Measurements from ENCODE around the gene DNAH2.

DNA sequence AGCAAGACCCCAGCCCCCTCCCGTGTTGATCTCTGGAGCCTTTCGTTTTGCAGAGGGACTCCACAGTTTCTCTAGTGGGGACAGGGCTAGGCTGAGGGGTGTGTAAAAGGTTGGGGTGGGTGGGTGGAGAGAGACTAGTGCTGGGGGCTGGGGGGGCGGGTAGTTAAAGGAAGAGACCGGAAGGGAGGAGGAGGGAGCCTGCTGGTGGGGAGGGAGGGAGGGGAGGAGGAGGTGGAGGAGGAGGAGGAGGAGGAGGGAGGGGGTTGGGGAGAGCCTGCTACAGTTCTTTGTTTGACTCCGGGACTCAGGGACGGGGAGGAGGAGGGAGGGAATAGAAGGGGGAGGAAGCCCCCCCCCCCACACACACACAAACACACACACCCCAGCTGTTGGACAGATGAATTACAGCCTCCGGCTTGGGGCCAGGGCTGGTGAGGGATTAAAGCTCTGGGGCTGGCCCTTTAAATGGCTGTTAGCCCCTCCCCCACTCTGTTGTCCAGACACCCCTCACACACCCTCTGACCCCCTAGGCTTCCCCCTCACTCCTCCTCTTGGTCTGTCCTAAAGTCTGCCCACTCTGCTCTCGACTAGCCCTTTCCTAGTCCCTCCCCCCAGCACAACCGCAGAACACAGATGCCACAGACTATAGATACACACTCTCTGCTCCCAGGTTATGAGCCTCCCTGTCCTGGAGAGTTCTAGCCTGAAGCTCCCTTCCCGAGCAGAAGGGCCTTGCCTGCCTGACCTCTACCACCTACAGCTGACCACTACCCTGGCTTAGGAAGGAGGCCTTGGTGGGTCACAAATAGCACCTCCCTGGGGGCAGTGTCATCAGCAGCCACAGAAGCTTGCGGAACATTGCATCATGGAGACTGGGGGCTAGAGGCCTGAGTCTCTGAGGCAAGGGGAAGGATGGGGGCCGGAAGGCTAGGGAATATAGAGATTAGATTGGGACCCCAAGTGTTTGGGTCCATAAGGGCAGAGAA lies 120.8 kb downstream of the DNAH2 start:
- TF ChIP-seq POLR2AphosphoS5 (IDR thresholded peaks at IDR 0.05) (no peak), POLR2A (IDR thresholded peaks at IDR 0.05) (no peak)
- TF ChIP-seq, protein P1, sequence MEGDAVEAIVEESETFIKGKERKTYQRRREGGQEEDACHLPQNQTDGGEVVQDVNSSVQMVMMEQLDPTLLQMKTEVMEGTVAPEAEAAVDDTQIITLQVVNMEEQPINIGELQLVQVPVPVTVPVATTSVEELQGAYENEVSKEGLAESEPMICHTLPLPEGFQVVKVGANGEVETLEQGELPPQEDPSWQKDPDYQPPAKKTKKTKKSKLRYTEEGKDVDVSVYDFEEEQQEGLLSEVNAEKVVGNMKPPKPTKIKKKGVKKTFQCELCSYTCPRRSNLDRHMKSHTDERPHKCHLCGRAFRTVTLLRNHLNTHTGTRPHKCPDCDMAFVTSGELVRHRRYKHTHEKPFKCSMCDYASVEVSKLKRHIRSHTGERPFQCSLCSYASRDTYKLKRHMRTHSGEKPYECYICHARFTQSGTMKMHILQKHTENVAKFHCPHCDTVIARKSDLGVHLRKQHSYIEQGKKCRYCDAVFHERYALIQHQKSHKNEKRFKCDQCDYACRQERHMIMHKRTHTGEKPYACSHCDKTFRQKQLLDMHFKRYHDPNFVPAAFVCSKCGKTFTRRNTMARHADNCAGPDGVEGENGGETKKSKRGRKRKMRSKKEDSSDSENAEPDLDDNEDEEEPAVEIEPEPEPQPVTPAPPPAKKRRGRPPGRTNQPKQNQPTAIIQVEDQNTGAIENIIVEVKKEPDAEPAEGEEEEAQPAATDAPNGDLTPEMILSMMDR (IDR thresholded peaks at IDR 0.05 in 8 of 11, conservative IDR thresholded peaks at IDR 0.05 in 3 of 11) = no peak
